SK-N-SH (cell line): Measurements from ENCODE around the gene BUD23. TPM values are rescaled to one million over a fixed set of nuclear protein-coding genes. Genes with fewer than 3 reads are reported as not detected.

ENCODE experiments used
- CTCF ChIA-PET: fragments of 300-600, 350-600 bp; formaldehyde crosslinking; extraction: SDS; loops from one replicate; lab custom pipeline; 2021; lab: Yijun Ruan, JAX
- POLR2A ChIA-PET: fragments of 350-600 bp; sonication (Branson Sonifier 250); formaldehyde crosslinking; extraction: SDS; loops from one replicate; lab custom pipeline; 2020; ENCODE audit warnings: antibody characterized with exemption, inconsistent platforms; lab: Yijun Ruan, JAX
- DNase-seq: peaks from one replicate; pipeline ENCODE4 v3.0.0; 2012
- H2AFZ ChIP-seq: fragments of 200-600 bp; sonication (generic); 2 replicates; pipeline ENCODE4 v1.8.1; 2016; ENCODE audit warnings: antibody characterized with exemption, mild to moderate bottlenecking, low read depth
- H3F3A ChIP-seq: fragments of 200-600 bp; sonication (generic); replicated peaks from 2 replicates; pipeline ENCODE3; 2016; ENCODE audit warnings: antibody characterized with exemption, mild to moderate bottlenecking; ENCODE audit not compliant: insufficient read depth
- H3K27ac ChIP-seq, 2 experiments: fragments of 200-500 bp in 1 of 2; fragments of 200-600 bp in 1 of 2; sonication (Bioruptor generic) in 1 of 2; sonication (generic), shearing (Covaris generic) in 1 of 2; 2 replicates each; pipeline versions ENCODE4 v1.5.1 to v1.6.1; 2014 to 2016; ENCODE audit warnings: low read depth in 2 of 2, inconsistent platforms in 1 of 2, low read length in 1 of 2, mild to moderate bottlenecking in 1 of 2, mixed read lengths in 1 of 2
- H3K27me3 ChIP-seq: fragments of 200-600 bp; sonication (generic), shearing (Covaris generic); 2 replicates; pipeline ENCODE4 v1.6.1; 2016; ENCODE audit warnings: mixed run types; ENCODE audit not compliant: insufficient read depth
- H3K36me3 ChIP-seq, 2 experiments: fragments of 200-500 bp in 1 of 2; fragments of 200-600 bp in 1 of 2; sonication (Bioruptor generic) in 1 of 2; sonication (generic) in 1 of 2; replicated peaks in 1 of 2; 2 replicates each; pipeline versions ENCODE3 to v1.5.1; 2014 to 2016; ENCODE audit warnings: low read length in 1 of 2, mild to moderate bottlenecking in 1 of 2; ENCODE audit not compliant: insufficient read depth in 2 of 2, control insufficient read depth in 1 of 2
- H3K4me1 ChIP-seq, 2 experiments: fragments of 200-500 bp in 1 of 2; fragments of 200-600 bp in 1 of 2; sonication (Bioruptor generic) in 1 of 2; sonication (generic), shearing (Covaris generic) in 1 of 2; 2 replicates each; pipeline versions ENCODE4 v1.5.1 to v1.6.1; 2014 to 2016; ENCODE audit warnings: low read depth in 1 of 2, low read length in 1 of 2, mixed run types in 1 of 2; ENCODE audit not compliant: insufficient read depth in 2 of 2, control insufficient read depth in 1 of 2
- H3K4me2 ChIP-seq: fragments of 200-600 bp; sonication (generic), shearing (Covaris generic); 2 replicates; pipeline ENCODE4 v1.6.1; 2017; ENCODE audit warnings: mixed run types
- H3K4me3 ChIP-seq, 2 experiments: fragments of 200-500 bp in 1 of 2; fragments of 200-600 bp in 1 of 2; sonication (Bioruptor generic) in 1 of 2; sonication (generic), shearing (Covaris generic) in 1 of 2; 2 replicates each; pipeline versions ENCODE4 v1.5.1 to v1.8.1; 2014 to 2016; ENCODE audit warnings: low read depth in 2 of 2, inconsistent platforms in 1 of 2, low read length in 1 of 2, mild to moderate bottlenecking in 1 of 2, mixed read lengths in 1 of 2, moderate library complexity in 1 of 2
- H3K79me2 ChIP-seq: fragments of 200-600 bp; sonication (generic); 2 replicates; pipeline ENCODE4 v1.8.1; 2017; ENCODE audit warnings: mild to moderate bottlenecking; ENCODE audit not compliant: insufficient read depth
- H3K9ac ChIP-seq: fragments of 200-600 bp; sonication (generic); 2 replicates; pipeline ENCODE4 v1.6.1; 2017; ENCODE audit warnings: mixed run types
- H3K9me2 ChIP-seq: fragments of 200-600 bp; sonication (generic); 2 replicates; pipeline ENCODE4 v1.6.1; 2017; ENCODE audit warnings: mixed run types
- H3K9me3 ChIP-seq: fragments of 200-600 bp; sonication (generic); 2 replicates; pipeline ENCODE4 v1.6.1; 2017; ENCODE audit warnings: mixed run types, mild to moderate bottlenecking, moderate library complexity
- H4K20me1 ChIP-seq: fragments of 200-600 bp; sonication (generic); 2 replicates; pipeline ENCODE4 v1.6.1; 2017; ENCODE audit warnings: mild to moderate bottlenecking, mixed run types; ENCODE audit not compliant: insufficient read depth
- ELF1 ChIP-seq: IDR thresholded peaks from 2 replicates; pipeline ENCODE4 v1.4.0; 2012
- EZH2phosphoT487 ChIP-seq: fragments of 200-600 bp; sonication (generic); IDR thresholded peaks from 2 replicates; pipeline ENCODE4 v1.6.1; 2017; ENCODE audit warnings: low read depth, mixed run types, mild to moderate bottlenecking, antibody characterized with exemption, moderate library complexity, borderline replicate concordance
- FOSL2 ChIP-seq: IDR thresholded peaks from 2 replicates; pipeline ENCODE4 v1.4.0; 2012; ENCODE audit warnings: low read depth, mild to moderate bottlenecking, moderate library complexity, borderline replicate concordance
- FOXJ3 ChIP-seq: sonication (generic); formaldehyde crosslinking; IDR thresholded peaks from 2 replicates; pipeline ENCODE4 v1.5.1; 2020; ENCODE audit warnings: mild to moderate bottlenecking, missing genetic modification reagents
- IRF3 ChIP-seq: fragments of 150-350 bp; IDR thresholded peaks from 2 replicates; pipeline ENCODE4 v1.6.1; 2016; ENCODE audit warnings: mild to moderate bottlenecking, low read depth, low read length
- JUND ChIP-seq: IDR thresholded peaks from 2 replicates; pipeline ENCODE4 v1.4.0; 2012
- MAX ChIP-seq: IDR thresholded peaks from 2 replicates; pipeline ENCODE4 v1.4.0; 2012; ENCODE audit warnings: low read depth
- MEF2A ChIP-seq: IDR thresholded peaks from 2 replicates; pipeline ENCODE4 v1.4.0; 2012; ENCODE audit warnings: low read depth, borderline replicate concordance
- MXI1 ChIP-seq: IDR thresholded peaks from 2 replicates; pipeline ENCODE4 v1.6.1; 2012; ENCODE audit warnings: mild to moderate bottlenecking, low read depth, low read length, improper control_type of control experiment
- NFIC ChIP-seq: IDR thresholded peaks from 2 replicates; pipeline ENCODE4 v1.4.0; 2012; ENCODE audit warnings: borderline replicate concordance
- RAD21 ChIP-seq: IDR thresholded peaks from 2 replicates; pipeline ENCODE4 v1.6.1; 2012; ENCODE audit warnings: mild to moderate bottlenecking, low read length
- RCOR1 ChIP-seq: fragments of 150-350 bp; IDR thresholded peaks from 2 replicates; pipeline ENCODE4 v1.6.1; 2017; ENCODE audit warnings: antibody characterized with exemption, low read length
- RXRA ChIP-seq: IDR thresholded peaks from 2 replicates; pipeline ENCODE4 v1.4.0; 2012; ENCODE audit warnings: low read depth, mild to moderate bottlenecking, borderline replicate concordance
- SMC3 ChIP-seq: IDR thresholded peaks from 2 replicates; pipeline ENCODE4 v1.6.1; 2012; ENCODE audit warnings: low read depth, low read length, improper control_type of control experiment
- TCF12 ChIP-seq: IDR thresholded peaks from 2 replicates; pipeline ENCODE4 v1.4.0; 2012
- YY1 ChIP-seq: IDR thresholded peaks from 2 replicates; pipeline ENCODE4 v1.4.0; 2012; ENCODE audit warnings: low read depth, mild to moderate bottlenecking
- ZBTB33 ChIP-seq: IDR thresholded peaks from 2 replicates; pipeline ENCODE4 v1.4.0; 2012; ENCODE audit warnings: low read depth, borderline replicate concordance
- WGBS: methylation state at CpG from one replicate; pipeline ENCODE4 v1.1.6; 2017; ENCODE audit warnings: low lambda C conversion rate; 5-methylcytosine and 5-hydroxymethylcytosine counted together
- polyA plus RNA-seq, 3 experiments: library from polyadenylated mRNA; depleted of rRNA; stranded (reverse); fragments of >200 nt; gene quantifications; 2 replicates each; pipeline ENCODE4 v1.2.3, GENCODE V29; 2012
- TF ChIP-seq, protein P1 (sequence below): IDR thresholded peaks from 2 replicates; pipeline ENCODE4 v1.6.1; 2012; ENCODE audit warnings: mild to moderate bottlenecking, low read depth, low read length, moderate library complexity

Gene BUD23
- polyA plus RNA-seq, 1 of the 3 experiments (the other 2 are of a cell fraction), result 206 TPM

GRCh38 chr7:73667344-73668102, 15.9 kb upstream of the BUD23 start, which contains the start of gene VPS37D (continued):
- TF ChIP-seq, protein P1, sequence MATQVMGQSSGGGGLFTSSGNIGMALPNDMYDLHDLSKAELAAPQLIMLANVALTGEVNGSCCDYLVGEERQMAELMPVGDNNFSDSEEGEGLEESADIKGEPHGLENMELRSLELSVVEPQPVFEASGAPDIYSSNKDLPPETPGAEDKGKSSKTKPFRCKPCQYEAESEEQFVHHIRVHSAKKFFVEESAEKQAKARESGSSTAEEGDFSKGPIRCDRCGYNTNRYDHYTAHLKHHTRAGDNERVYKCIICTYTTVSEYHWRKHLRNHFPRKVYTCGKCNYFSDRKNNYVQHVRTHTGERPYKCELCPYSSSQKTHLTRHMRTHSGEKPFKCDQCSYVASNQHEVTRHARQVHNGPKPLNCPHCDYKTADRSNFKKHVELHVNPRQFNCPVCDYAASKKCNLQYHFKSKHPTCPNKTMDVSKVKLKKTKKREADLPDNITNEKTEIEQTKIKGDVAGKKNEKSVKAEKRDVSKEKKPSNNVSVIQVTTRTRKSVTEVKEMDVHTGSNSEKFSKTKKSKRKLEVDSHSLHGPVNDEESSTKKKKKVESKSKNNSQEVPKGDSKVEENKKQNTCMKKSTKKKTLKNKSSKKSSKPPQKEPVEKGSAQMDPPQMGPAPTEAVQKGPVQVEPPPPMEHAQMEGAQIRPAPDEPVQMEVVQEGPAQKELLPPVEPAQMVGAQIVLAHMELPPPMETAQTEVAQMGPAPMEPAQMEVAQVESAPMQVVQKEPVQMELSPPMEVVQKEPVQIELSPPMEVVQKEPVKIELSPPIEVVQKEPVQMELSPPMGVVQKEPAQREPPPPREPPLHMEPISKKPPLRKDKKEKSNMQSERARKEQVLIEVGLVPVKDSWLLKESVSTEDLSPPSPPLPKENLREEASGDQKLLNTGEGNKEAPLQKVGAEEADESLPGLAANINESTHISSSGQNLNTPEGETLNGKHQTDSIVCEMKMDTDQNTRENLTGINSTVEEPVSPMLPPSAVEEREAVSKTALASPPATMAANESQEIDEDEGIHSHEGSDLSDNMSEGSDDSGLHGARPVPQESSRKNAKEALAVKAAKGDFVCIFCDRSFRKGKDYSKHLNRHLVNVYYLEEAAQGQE, result no peak
- TF ChIP-seq RXRA (no peak), ELF1 (no peak), MXI1 (peak; percentile 76; the same call in 1 of the 2 replicates), RAD21 (peak; percentile 64), FOXJ3 (CRISPR knock-in tag) (no peak), NFIC (0 out of 2 replicates have a peak, but pooled peaks have one; percentile 19), EZH2phosphoT487 (no peak)

DNA sequence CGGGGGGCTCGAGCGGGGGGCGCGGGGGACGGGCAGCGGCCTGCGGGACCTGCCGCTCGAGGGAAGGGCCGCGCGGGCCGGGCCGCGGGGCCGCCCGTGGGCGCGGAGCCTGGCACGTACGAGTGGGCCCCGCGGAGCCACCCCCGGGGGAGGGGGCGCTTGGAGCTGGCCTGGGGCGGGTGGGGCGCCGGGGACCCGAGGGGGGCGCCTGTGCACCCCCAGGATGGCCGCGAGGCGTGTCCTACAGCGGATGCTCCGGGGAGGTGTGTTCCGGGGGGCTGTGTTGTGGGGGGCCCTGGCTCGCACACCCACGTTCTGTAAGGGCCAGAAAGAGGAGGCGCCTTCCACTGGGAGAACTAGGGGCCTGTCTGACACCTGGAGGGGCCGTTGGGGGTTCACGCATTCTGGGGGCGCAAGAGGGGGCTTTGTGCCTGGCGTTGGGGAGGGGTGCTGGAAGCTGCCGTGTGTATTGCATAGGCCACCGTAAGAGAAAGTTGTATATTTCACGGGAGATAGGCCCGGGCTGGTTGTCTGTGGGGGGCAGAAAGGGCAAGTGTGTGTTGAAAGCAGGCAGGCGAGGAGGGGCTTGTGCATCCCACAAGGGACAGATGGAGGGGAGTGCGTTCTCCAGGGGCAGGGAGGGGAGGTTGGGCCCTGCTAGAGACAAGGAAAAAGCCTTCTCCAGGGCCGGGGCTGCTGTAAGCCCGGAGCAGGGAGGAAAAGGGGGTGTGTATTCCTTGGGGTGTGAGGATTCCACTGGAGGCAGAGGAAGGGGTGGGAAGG, 15.1 kb upstream of the BUD23 start:
- H3K4me2 ChIP-seq, result peak overlapping the region; percentile 93
- POLR2A ChIA-PET, result interaction anchor here (1.2 to 1.6 kb wide), 4 partner anchors 57 to 90 kb away, joined by 3 to 5 read pairs (median 4); partner anchors contain the start of genes ABHD11 and TBL2
- H3F3A ChIP-seq, result peaks cover 6% of the 10 kb centered on the region
- peak overlapping the region in 1 of 2 experiments; percentile 22; a peak in 1 of 4 replicates for H3K27ac ChIP-seq
- H3K9me3 ChIP-seq, result no peaks in the 10 kb centered on the region
- no peaks in the 10 kb centered on the region for H3K9me2 ChIP-seq
- H2AFZ ChIP-seq, result peak overlapping the region; percentile 29; the same call in 1 of the 2 replicates
- CTCF ChIA-PET, result interaction anchor here (0.6 to 7.9 kb wide), 43 partner anchors 8 to 186 kb away, joined by 3 to 125 read pairs (median 4); partner anchors contain the start of genes MLXIPL, STX1A and TBL2
- 3% methylated on average over 20 of the region's 52 CpGs for WGBS
- no peaks in the 10 kb centered on the region for H4K20me1 ChIP-seq
- 0 out of 2 replicates have a peak, but pooled peaks cover 4% of the 10 kb centered on the region for H3K79me2 ChIP-seq
- peaks cover 0 to 8% of the 10 kb centered on the region in 2 experiments; a peak in 1 of 4 replicates for H3K4me1 ChIP-seq
- 0 out of 2 replicates have a peak, but pooled peaks cover 6% of the 10 kb centered on the region for H3K27me3 ChIP-seq
- H3K4me3 ChIP-seq, result peak overlapping the region; percentile 70 to 75
- TF ChIP-seq TCF12 (no peak), IRF3 (no peak), MEF2A (no peak), SMC3 (no peak), RCOR1 (no peak), NFIC (no peak), ELF1 (no peak), YY1 (no peak), MXI1 (no peak), FOSL2 (no peak), ZBTB33 (no peak), MAX (no peak), JUND (no peak)
- H3K36me3 ChIP-seq, result peaks cover 0 to 2% of the 10 kb centered on the region in 2 experiments
- peak overlapping the region; percentile 73 for H3K9ac ChIP-seq
- DNase-seq, result peak; percentile 84
